ENCODE measurements around the gene CST8.

- TF ChIP-seq CTCF (IDR thresholded peaks at IDR 0.05) (no peak), POLR2A (IDR thresholded peaks at IDR 0.05) (no peak)
Observed at GRCh38 chr20:23488470-23488869, 2.4 kb upstream of the CST8 start.
